ENCODE results near the gene AGAP2.
A peak's percentile ranks its signal among the peaks of the same experiment; 100 is the strongest.

The AGAP2 gene

GRCh38 chr12:57752668-57753000 lies 14.1 kb upstream of the AGAP2 start:
- no peak for DNase-seq

DNA sequence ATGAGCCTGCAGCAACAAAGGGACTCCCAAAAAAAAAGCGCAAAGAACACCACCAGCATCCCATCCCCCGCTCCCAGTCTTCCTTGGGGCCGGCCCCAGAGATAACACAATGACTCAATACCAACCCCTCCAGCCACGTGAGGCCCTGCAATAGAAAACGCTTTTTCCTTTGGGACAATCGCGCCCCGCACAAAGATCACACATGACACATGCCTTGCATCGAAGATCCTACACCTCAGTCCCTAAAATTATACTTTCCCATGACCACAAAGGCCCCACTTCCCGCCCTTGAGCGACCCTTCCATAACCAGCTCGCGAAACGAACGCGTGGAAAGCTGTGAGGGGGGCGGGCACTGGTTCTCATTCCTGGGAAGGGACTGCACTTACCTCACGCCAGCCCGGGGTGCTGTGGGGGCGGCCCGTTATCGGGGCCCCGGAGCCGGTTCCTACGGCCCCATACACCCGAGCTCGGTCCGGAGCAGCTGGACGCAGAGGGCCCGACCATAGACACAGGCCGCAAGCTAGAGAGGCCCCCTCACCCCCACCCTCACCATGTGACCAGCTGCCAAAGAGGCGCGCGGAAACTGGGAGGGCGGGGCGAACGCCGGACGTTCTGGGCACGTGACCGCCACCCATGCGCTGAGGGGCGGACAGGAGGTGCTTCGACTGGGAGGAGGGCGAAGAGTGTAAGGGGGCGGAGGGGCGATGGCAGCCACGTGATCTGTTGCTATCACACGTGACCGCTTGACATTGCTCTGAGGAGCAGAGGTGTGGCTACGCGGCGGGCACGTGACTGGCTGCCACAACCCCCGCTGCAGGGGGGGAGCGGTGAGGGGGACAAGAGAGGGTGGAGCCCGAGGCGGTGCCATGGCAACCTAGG lies 13.5 kb upstream of the AGAP2 start, which contains the start of gene CDK4:
CDK4 (minus strand) TSS at position 523 of the 880 bp plus-strand sequence. CDS start 593 bp downstream, outside the sequence.
- peak; percentile 100 for DNase-seq

GRCh38 chr12:57751432-57751787 lies 12.9 kb upstream of the AGAP2 start:
- no peak for DNase-seq

GRCh38 chr12:57750561-57751431 lies 12.3 kb upstream of the AGAP2 start:
- DNase-seq, result no peak

DNA sequence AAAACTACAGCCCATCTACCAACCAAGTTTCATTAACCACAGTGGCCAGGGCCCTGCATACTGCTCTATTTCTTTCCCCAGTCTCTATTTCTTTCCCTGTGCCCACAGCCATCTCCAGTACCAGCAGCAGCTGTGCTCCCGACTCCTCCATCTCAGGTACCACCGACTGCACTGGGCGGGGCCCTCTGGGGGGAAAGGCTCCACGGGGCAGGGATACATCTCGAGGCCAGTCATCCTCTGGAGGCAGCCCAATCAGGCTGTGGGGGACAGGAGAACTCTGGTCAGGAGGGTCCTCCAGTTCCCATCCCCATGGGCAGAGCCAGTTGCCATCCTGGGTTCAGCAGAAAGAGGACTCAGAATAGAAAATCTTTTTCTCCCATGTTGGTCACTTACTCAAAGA lies 10.5 kb upstream of the AGAP2 start:
- no peak for DNase-seq

GRCh38 chr12:57746025-57746424 lies 7.5 kb upstream of the AGAP2 start:
- no peak for DNase-seq

GRCh38 chr12:57745485-57745881 lies 6.9 kb upstream of the AGAP2 start:
- DNase-seq, result no peak

GRCh38 chr12:57744777-57745484 lies 6.4 kb upstream of the AGAP2 start, which contains the start of gene TSPAN31:
Gene TSPAN31, plus strand, starts transcription at chr12:57745039. Its CDS starts 116 bp downstream, at chr12:57745155.
- DNase-seq, result peak; percentile 97

DNA sequence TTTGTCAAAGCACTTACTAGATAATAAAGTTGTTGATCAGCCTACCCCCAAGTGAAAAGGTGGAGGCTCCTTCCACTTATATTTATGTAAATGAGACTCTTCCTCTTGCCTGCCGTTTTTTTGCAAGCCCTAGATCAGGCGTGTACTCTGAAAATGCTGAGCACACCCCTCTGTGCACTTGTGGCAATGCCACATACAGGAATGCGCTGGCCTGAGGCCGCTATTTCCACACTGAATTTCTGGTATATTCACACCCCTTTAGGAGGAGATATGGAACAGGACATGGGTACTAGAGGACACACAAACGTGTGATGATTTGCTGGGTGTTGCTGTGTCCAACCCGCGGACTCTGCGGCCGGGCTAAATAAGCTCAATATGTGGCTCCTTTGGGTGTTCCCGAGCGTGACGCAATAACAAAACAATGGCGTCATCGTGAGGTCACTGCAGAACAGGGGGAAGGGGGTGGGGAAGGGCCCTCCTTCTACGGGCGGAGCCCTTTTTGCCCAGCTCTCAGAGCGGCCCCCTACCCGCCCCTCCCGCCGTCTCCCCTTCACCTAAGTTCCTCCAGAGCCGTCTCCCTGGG lies 5.7 kb upstream of the AGAP2 start:
- DNase-seq, result peak; percentile 87

DNA sequence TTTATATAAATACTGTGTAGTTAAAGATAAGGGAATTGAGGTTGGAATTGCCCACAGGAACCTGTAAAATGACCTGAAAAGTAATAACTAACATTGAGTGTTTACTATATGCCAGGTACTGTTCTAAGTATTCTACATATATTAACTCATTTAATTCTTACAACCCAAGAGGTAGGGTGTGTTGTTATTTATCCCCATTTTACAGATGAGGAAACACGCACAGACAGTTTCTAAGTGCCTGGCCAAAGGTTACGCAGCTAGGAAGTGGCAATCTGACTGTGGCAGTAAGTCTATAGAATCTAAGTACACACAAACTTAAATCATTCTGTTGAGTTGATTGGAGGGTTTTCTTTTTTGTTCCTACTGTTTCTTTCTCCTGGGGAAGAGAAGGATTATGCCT lies 5.2 kb upstream of the AGAP2 start:
- DNase-seq, result no peak

DNA sequence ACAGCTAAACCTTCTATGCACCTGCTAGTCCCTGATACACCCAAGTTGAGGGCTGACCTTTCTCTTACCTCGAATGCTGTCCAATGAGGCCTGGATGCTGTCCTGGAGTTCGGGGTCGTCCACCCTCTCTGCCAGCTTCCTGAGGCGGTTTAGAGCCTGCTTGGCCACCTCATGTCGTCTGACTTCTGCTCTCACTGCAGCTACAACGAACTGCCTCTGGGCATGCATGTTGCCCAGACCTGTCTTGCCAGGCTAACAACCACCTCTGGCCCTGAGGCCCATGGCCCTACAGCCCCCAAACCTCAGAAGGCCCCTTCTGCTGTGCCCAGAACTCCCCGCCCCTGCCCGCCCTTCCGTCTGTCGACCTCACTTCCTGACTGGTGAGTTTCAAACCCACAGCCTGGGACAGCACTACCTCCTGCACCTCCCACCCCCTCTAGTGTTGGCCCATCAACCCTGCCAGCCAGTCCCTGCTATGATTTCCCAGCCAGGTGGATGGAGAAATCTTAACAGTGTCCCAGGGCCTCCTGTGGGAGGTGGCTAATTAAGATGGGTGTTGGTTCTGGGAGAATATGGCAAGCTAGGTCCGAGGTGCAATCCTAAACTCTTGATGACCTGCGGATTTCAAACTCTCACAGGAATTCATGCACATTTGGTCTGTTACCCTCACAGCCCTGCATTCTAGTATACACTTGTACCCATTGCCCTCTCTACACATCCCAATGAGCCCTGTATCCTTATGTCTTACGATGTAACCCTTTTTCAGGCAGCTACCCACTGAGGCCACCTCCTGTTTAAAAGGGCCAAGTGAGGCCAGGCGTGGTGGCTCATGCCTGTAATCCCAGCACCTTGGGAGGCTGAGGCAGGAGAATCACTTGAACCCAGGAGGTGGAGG lies 3.5 kb upstream of the AGAP2 start:
- peak; percentile 88 for DNase-seq

- DNase-seq, result no peak
Observed at GRCh38 chr12:57741413-57741789, 2.9 kb upstream of the AGAP2 start.

GRCh38 chr12:57740656-57741412 lies 2.3 kb upstream of the AGAP2 start:
- peak; percentile 88 for DNase-seq

DNA sequence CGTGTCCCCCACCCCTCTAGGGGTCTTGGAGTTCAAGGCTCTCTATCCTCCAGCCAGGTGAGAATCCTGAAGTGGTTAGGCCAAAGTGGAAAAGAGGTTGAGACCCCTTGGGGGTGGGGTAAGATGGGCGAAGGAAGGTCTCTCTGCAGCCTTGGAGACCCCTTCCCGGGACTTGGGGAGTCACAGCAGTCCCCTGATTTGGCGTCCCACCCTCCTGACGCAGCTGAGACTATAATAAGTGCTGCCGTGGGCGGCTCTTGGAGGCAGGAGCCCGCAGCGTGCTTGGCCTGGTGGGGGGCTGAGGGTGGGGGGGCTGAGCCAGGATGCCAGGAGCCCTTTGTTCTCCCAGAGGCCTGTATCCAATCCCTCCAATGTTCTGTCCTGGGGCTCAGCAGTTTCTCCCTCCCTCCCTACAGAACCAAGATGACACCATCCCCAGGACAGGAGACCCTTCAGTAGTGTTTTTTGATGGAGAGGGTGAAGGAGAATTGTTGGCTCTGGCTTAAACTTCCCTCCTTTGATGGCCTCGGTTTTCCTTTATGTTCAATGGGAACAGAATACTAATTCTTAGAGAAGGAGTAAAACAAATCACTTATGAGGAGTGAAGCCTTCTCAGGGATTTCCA lies 1.5 kb upstream of the AGAP2 start:
- DNase-seq, result no peak

DNA sequence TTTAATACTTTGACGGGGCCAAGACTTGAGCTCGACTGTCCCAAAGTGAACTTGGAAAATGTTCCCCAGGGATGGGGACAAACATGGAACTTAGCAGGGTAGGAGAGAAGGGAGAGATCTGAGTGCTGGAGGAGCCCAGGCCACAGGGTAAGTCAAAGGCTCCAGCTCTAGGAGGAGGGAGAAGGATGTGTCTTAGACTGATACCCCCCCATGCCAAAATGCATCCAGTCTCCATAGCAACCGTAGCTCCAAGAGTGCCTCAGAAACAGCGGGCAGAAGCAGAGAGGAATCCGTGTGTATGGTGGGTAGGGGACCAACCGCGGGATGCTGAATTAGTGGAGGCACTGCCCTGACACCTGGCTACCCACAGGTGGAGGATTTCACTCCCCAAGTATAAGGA lies 845 bp upstream of the AGAP2 start:
- DNase-seq, result no peak

GRCh38 chr12:57737467-57738460 lies 778 bp downstream of the AGAP2 start:
- DNase-seq, result no peak

DNA sequence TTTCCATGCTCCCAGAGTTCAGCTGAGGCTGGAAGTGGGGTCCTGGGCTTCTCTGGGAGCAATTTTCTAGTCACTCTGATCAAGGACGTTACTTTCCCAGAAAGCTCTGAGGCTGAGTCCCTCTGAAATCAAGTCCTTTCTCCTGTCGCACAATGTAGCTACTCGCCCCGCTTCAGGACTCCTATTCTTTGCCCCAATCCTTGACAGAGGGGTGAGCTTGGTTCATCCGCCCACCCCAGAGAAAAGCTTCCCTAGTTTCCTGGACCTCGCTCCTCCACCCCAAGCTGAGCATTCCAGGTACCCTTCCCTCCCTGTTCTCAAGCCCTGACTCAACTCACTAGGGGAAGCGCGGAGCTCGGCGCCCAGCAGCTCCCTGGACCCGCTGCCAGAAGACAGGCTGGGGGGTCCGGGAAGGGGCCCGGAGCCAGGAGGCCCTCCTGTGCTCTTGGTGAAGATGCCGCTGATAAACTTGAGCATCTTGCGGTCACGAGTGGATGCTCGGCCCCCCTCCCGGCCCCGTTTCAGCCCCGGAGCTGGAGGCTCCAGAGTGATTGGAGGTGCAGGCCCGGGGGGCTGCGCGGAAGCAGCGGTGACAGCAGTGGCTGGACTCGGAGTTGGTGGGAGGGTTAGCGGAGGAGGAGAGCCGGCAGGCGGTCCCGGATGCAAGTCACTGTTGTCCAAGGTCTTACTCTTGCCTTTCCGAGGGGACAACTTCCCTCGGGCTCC lies 1.6 kb downstream of the AGAP2 start:
- no peak for DNase-seq

- DNase-seq, result no peak
Observed at GRCh38 chr12:57735952-57736740, 2.4 kb downstream of the AGAP2 start.

Data from CD4-positive, alpha-beta T cell treated with Interleukin-15 for 1 hour (primary cell).